Subcutaneous adipose tissue (tissue), 4 donors: ENCODE measurements around the gene FANCL. TPM values are rescaled to one million over a fixed set of nuclear protein-coding genes. Genes with fewer than 3 reads are reported as not detected.

Experiments
- CTCF ChIP-seq: fragments of 450-650 bp; IDR thresholded peaks from one replicate; pipeline ENCODE4 v1.5.1; 2016; ENCODE audit warnings: low read depth, mild to moderate bottlenecking, control low read depth, antibody characterized with exemption, moderate library complexity
- total RNA-seq, 4 donors: library from RNA; depleted of rRNA; stranded (reverse); fragments of >200 nt; gene quantifications; one replicate each; pipeline ENCODE4 v1.1.0, GENCODE V29; 2016

The FANCL gene
- total RNA-seq = 10 to 100 TPM; 13.4 to 19.8 (median 15.1) TPM

- no peak for TF ChIP-seq CTCF
Measured at GRCh38 chr2:58240670-58241545, at the start of gene FANCL. TSS of gene FANCL (minus strand) at chr2:58241325. CDS start at chr2:58241313, 12 bp downstream.

- no peak for TF ChIP-seq CTCF
Measured at GRCh38 chr2:58289029-58289428, 47.9 kb upstream of the FANCL start.

- no peak for TF ChIP-seq CTCF
Measured at GRCh38 chr2:58283931-58284330, 42.8 kb upstream of the FANCL start.

- TF ChIP-seq CTCF = no peak
Measured at GRCh38 chr2:58271826-58272225, 30.7 kb upstream of the FANCL start.

GRCh38 chr2:58268685-58269084 is 27.6 kb upstream of the FANCL start:
- TF ChIP-seq CTCF = no peak

- TF ChIP-seq CTCF = no peak
Measured at GRCh38 chr2:58266211-58266610, 25.1 kb upstream of the FANCL start.

GRCh38 chr2:58261209-58261608 is 20.1 kb upstream of the FANCL start:
- TF ChIP-seq CTCF = no peak
